ENCODE measurements around the gene SLC25A22. TPM values are rescaled to one million over a fixed set of nuclear protein-coding genes. Genes with fewer than 3 reads are reported as not detected.
A peak's percentile ranks its signal among the peaks of the same experiment; 100 is the strongest.

Gene SLC25A22
- total RNA-seq, 1 experiment from 2014 or later, result 44.5 TPM

- peak; percentile 59 for DNase-seq
- Mint-ChIP-seq H3K4me1 (ENCODE audit: low read depth, unreplicated experiment) (peaks cover 32% of the 10 kb centered on the region), H3K27ac (ENCODE audit: unreplicated experiment) (peak within 1 kb of the TSS; percentile 71), H3K27me3 (ENCODE audit: unreplicated experiment) (no peaks in the 10 kb centered on the region), H3K4me3 (ENCODE audit: low read depth, unreplicated experiment) (peak within 1 kb of the TSS; percentile 78), H3K36me3 (ENCODE audit: insufficient read depth, unreplicated experiment) (peaks cover 95% of the 10 kb centered on the region), H3K9me3 (ENCODE audit: low read depth, unreplicated experiment) (no peaks in the 10 kb centered on the region)
- intact Hi-C loops (cut with micrococcal nuclease; ENCODE audit: unreplicated experiment), result no loop called here
- no TSS peak for BruUV-seq (replicated peaks)
- CTCF ChIA-PET, result interaction anchor here (0.5 kb wide), 1 partner anchor 278 kb away, joined by 4 read pairs; no protein-coding TSS in a partner anchor
- TF ChIP-seq, protein P1, sequence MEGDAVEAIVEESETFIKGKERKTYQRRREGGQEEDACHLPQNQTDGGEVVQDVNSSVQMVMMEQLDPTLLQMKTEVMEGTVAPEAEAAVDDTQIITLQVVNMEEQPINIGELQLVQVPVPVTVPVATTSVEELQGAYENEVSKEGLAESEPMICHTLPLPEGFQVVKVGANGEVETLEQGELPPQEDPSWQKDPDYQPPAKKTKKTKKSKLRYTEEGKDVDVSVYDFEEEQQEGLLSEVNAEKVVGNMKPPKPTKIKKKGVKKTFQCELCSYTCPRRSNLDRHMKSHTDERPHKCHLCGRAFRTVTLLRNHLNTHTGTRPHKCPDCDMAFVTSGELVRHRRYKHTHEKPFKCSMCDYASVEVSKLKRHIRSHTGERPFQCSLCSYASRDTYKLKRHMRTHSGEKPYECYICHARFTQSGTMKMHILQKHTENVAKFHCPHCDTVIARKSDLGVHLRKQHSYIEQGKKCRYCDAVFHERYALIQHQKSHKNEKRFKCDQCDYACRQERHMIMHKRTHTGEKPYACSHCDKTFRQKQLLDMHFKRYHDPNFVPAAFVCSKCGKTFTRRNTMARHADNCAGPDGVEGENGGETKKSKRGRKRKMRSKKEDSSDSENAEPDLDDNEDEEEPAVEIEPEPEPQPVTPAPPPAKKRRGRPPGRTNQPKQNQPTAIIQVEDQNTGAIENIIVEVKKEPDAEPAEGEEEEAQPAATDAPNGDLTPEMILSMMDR (IDR thresholded peaks at IDR 0.05; ENCODE audit: unreplicated experiment), result no peak
Measured at GRCh38 chr11:832529-833113, 34.5 kb upstream of the SLC25A22 start, which contains the start of gene CD151. TSS of gene CD151 (plus strand) at chr11:832952. CDS start at chr11:836070, 3,118 bp downstream.

GRCh38 chr11:831961-832528 is 34.0 kb upstream of the SLC25A22 start:
- peaks cover 93% of the 10 kb centered on the region for H3K36me3 Mint-ChIP-seq (ENCODE audit: insufficient read depth, unreplicated experiment)
- peaks cover 34% of the 10 kb centered on the region for H3K4me1 Mint-ChIP-seq (ENCODE audit: low read depth, unreplicated experiment)
- CTCF ChIA-PET, result interaction anchor here (0.5 to 1.1 kb wide), 2 partner anchors 13 to 277 kb away, joined by 4 to 5 read pairs; partner anchors contain the start of gene PNPLA2
- intact Hi-C loops (cut with micrococcal nuclease; ENCODE audit: unreplicated experiment), result no loop called here
- H3K9me3 Mint-ChIP-seq (ENCODE audit: low read depth, unreplicated experiment), result no peaks in the 10 kb centered on the region
- DNase-seq, result no peak
- peak overlapping the region; percentile 1 for H3K27ac Mint-ChIP-seq (ENCODE audit: unreplicated experiment)
- BruUV-seq (replicated peaks), result no TSS peak
- TF ChIP-seq, protein P1 (IDR thresholded peaks at IDR 0.05; ENCODE audit: unreplicated experiment), result no peak
- H3K27me3 Mint-ChIP-seq (ENCODE audit: unreplicated experiment), result no peaks in the 10 kb centered on the region
- peak overlapping the region; percentile 78 for H3K4me3 Mint-ChIP-seq (ENCODE audit: low read depth, unreplicated experiment)

DNA sequence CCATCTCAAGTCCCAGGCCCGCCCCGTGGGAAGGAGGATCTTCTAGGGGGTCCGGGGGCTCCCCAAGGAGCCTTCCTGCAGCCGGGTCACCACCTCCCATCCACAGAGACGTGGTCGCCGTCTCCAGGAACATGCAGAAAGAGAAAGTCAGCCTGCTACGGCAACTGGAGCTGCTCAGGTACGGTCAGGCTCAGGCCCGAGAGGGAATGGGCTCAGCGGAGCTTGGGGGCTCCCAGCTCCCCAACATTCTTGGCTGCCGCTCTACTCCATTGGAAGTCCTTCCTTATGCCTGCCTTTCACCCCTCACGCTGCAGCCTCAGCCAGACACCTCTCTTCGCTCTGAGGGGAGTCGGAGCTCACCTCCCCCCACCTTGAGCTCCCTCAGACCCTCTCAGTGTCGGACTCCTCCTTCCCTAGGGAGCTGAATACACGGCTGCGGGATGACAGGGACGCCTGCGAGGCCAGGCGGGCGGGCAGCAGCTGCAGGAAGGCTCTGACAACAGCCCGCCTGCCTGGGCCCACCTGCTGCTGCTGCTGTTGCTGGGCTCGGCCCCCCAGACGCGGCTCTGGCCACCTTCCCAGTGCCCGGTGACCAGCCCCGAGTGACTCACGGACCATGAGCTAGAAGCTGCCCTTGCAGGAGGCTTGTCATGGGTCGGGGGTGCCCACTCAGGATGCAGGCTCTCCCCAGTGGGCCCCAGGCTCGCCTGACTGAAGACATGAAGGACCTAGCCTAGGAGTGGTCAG is 33.2 kb upstream of the SLC25A22 start:
- H3K9me3 Mint-ChIP-seq (ENCODE audit: low read depth, unreplicated experiment), result no peaks in the 10 kb centered on the region
- H3K4me1 Mint-ChIP-seq (ENCODE audit: low read depth, unreplicated experiment), result peaks cover 34% of the 10 kb centered on the region
- H3K4me3 Mint-ChIP-seq (ENCODE audit: low read depth, unreplicated experiment), result peak overlapping the region; percentile 78
- CTCF ChIA-PET, result interaction anchor here (1.1 kb wide), 1 partner anchor 12 kb away, joined by 5 read pairs; the partner anchor contains the start of gene PNPLA2
- no peak for DNase-seq
- TF ChIP-seq, protein P1 (IDR thresholded peaks at IDR 0.05; ENCODE audit: unreplicated experiment), result no peak
- intact Hi-C loops (cut with micrococcal nuclease; ENCODE audit: unreplicated experiment), result no loop called here
- no peaks in the 10 kb centered on the region for H3K27me3 Mint-ChIP-seq (ENCODE audit: unreplicated experiment)
- H3K27ac Mint-ChIP-seq (ENCODE audit: unreplicated experiment), result peak overlapping the region; percentile 1
- no TSS peak for BruUV-seq (replicated peaks)
- peaks cover 91% of the 10 kb centered on the region for H3K36me3 Mint-ChIP-seq (ENCODE audit: insufficient read depth, unreplicated experiment)

DNA sequence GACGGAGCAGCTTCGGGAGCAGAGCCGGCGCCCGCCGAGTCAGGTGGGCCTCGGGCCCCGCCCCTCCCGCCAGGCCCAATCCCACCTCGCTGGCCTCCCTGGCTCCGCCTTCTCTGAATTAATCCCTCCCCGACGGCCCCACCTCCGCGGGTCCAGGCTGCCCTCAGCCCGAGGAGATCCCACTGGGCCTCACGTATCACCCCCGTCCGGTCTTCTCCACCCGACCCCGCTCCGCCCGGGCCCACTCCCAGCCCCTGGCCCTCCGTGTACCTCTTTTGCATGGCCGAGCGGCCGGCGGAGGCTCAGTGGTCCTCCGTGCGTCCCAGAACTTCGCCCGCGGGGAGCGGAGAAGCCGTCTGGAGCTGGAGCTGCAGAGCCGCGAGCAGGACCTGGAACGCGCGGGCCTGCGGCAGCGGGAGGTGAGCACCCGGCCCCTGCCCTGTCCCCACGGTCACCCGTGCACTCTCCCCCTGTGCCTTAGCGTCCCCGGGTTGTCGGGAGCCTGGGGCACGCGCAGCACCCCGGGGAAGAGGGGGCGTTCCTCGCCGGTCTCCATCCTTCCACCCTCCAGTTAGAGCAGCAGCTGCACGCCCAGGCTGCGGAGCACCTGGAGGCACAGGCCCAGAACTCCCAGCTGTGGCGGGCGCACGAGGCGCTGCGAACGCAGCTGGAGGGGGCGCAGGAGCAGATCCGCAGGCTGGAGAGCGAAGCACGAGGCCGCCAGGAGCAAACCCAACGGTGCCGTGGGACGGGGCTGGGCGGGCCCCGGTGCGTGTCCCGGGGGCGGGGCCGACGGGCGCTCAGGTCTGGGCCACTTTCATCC is 32.4 kb upstream of the SLC25A22 start:
- CTCF ChIA-PET, result interaction anchor here (0.6 kb wide), 1 partner anchor 323 kb away, joined by 3 read pairs; no protein-coding TSS in a partner anchor
- intact Hi-C loops (cut with micrococcal nuclease; ENCODE audit: unreplicated experiment), result no loop called here
- Mint-ChIP-seq H3K4me1 (ENCODE audit: low read depth, unreplicated experiment) (peaks cover 36% of the 10 kb centered on the region), H3K9me3 (ENCODE audit: low read depth, unreplicated experiment) (no peaks in the 10 kb centered on the region), H3K27ac (ENCODE audit: unreplicated experiment) (peak overlapping the region; percentile 56), H3K36me3 (ENCODE audit: insufficient read depth, unreplicated experiment) (peaks cover 87% of the 10 kb centered on the region), H3K27me3 (ENCODE audit: unreplicated experiment) (no peaks in the 10 kb centered on the region), H3K4me3 (ENCODE audit: low read depth, unreplicated experiment) (peak overlapping the region; percentile 78)
- TF ChIP-seq, protein P1 (IDR thresholded peaks at IDR 0.05; ENCODE audit: unreplicated experiment), result no peak
- BruUV-seq (replicated peaks), result no TSS peak
- DNase-seq, result peak; percentile 85

Data from Calu3 (cell line).